SK-N-SH (cell line): ENCODE results near the gene PLEKHA3.

Experiments used
- EP300 ChIP-seq, 2 experiments: IDR thresholded peaks; 2 replicates each; pipeline versions ENCODE4 v1.4.0 to v1.6.1; 2012; ENCODE audit warnings: borderline replicate concordance in 1 of 2, low read depth in 1 of 2, low read length in 1 of 2
- EZH2phosphoT487 ChIP-seq: fragments of 200-600 bp; sonication (generic); IDR thresholded peaks from 2 replicates; pipeline ENCODE4 v1.6.1; 2017; ENCODE audit warnings: low read depth, mixed run types, mild to moderate bottlenecking, antibody characterized with exemption, moderate library complexity, borderline replicate concordance
- MAX ChIP-seq: IDR thresholded peaks from 2 replicates; pipeline ENCODE4 v1.4.0; 2012; ENCODE audit warnings: low read depth
- POLR2AphosphoS5 ChIP-seq: IDR thresholded peaks from 2 replicates; pipeline ENCODE4 v1.6.1; 2012; ENCODE audit warnings: low read depth, low read length
- RAD21 ChIP-seq: IDR thresholded peaks from 2 replicates; pipeline ENCODE4 v1.6.1; 2012; ENCODE audit warnings: mild to moderate bottlenecking, low read length
- TAF1 ChIP-seq: IDR thresholded peaks from 2 replicates; pipeline ENCODE4 v1.6.1; 2012; ENCODE audit warnings: low read depth, mild to moderate bottlenecking, low read length, moderate library complexity, borderline replicate concordance
- TCF12 ChIP-seq: IDR thresholded peaks from 2 replicates; pipeline ENCODE4 v1.4.0; 2012
- YY1 ChIP-seq: IDR thresholded peaks from 2 replicates; pipeline ENCODE4 v1.4.0; 2012; ENCODE audit warnings: low read depth, mild to moderate bottlenecking

GRCh38 chr2:178499640-178500039 is 19.4 kb downstream of the PLEKHA3 start:
- no peak for TF ChIP-seq TAF1
- no peak for TF ChIP-seq EP300 (IDR thresholded peaks at IDR 0.05; ENCODE audit: borderline replicate concordance in 1 of 2, low read depth in 1 of 2, low read length in 1 of 2)
- TF ChIP-seq POLR2AphosphoS5, result no peak
- no peak for TF ChIP-seq MAX
- no peak for TF ChIP-seq RAD21
- no peak for TF ChIP-seq EZH2phosphoT487
- no peak for TF ChIP-seq YY1
- no peak for TF ChIP-seq TCF12
